NOMO-1 treated with DMSO at 0.1 percent for 48 hours (cell line): ENCODE results near the gene SERGEF.

Source experiments
- DNase-seq: peaks from one replicate; lab custom pipeline; 2025; ENCODE audit not compliant: unreplicated experiment; lab: John Stamatoyannopoulos, UW

The SERGEF gene

DNA sequence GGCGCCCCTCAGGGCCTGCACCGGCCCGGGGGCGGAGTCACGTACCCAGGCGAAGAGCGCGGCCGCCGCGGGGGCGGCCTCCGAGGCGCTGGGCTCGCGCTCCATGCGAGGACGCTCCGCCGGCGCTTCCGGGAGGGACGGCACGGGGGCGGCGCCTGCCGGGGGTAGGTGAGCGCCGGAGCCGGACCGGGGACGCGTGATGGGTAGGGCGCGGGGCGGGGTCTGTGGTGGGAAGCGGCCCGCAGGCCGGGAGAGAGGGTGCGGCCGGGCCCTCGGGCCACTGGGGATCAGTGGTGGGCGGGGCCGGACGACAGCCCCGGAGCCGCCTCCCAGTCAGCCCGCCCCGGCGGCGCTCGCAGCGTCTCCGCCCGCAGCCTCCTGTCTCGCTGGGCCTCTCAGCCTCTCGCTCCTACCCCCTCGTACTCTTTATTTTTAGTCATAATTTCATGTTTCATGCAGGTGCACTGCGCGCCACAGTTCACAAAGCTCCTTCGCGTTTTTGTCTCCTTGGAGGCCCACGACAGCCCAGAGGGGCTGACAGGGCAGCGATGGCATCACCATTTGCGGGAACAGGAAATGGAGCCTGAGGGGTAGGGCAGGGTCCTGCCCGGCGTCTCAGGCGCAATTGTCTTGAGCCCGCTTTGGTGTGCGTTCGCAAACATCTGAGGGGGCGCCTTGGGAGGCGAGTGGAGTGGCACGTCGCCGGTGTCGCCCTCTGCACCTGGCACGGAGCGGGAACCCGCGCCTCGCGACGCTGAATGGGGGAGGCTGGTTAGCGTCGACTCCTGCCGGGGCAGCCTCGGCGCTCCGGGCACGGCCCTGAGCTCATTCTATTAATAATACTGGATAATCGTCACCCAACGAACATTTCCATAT, at the start of gene SERGEF:
SERGEF (minus strand) TSS at position 142 of the 876 bp plus-strand sequence; CDS start at position 105, 37 bp downstream.
- peak; percentile 92 for DNase-seq

DNA sequence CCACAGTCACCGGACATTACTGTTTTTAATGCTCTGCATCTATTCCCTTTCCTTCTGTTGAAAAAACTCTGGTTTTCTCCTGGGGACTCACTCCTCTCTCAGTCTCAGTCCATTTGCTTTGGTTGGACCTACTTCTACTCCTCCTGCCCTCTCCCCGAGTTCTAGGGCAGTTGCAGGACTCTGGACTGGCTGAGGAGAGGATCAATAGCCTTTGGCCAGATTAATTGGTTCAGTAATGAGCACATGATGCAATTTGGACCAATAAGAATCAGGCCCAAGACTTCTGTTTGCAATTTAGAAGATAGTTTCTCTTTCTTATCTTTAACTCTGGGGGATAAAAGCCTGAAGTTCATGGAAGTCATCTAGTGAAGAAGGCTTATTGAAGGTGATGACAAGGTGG, 48.5 kb upstream of the SERGEF start:
- DNase-seq: no peak

DNA sequence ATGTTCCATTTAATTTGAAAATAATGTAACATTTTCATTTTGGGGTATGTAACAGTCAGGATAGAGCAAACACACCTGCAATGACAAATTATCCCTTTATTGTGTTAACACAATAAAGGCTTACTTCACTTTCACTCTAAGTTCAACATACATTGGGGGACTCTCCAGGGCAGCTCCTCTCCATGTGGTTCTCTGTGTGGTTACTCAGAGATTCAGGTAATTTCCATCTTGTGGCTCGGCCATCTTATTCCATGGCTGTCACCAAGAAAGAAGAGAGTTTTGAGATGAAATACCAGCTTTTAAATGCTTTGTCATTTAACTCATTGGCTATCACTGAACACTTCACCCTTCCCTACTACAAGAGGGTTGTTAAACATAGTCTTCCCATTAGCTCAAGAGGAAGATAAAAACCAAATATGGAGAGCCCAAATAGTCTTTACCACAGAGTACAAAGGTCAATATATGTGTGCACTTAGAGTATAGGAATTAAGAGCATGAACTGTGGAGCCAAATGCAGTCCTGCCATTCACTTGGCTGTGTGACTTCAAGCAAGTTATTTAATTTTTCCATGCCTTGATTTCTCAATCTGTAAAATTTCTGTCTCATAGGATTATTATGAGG, 43.8 kb upstream of the SERGEF start:
- DNase-seq: peak; percentile 27

DNA sequence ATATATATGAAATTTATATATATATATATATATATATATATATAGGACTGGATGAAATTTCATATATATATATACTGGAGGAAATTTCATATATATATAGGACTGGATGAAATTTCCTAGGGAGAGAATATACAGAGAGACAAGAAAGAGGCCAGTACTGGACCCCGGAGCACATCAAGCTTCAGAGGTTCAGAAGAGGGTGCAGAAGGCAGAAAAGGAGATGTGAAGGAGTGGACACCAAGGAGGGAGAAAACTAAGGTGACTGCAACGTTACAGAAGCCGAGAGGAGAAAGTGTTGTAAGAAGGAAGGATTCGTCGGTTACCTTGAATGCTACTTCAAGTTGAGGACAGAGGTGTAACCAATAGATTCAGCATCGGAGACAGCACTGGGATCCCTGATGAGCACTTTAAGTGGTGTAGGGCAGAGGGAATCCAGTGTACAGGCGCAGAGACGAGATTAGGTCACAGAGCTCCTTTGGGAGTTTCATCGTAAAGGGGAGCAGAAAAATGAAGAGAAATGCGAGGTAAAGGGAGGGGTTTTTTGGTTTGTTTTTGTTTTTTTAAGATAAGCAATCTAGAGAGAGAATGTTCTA, 41.8 kb upstream of the SERGEF start:
- no peak for DNase-seq

DNA sequence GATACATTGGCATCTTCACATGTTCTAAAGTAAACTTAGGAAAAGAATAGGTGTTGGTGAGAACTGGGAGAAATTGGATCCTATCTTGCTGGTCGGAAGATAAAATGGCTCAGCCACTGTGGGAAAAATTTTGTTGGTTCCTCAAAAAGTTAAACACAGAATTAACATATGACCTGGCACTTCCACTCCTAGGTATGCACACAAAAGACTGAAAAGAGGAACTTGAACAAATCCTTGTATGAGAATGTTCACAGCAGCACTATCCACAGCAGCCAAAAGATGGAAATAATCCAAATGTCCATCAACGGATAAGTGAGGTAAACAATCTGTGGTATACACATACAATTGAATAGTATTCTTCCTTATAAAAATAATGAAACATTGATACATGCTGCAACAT, 38.0 kb upstream of the SERGEF start:
- DNase-seq: peak; percentile 42

DNA sequence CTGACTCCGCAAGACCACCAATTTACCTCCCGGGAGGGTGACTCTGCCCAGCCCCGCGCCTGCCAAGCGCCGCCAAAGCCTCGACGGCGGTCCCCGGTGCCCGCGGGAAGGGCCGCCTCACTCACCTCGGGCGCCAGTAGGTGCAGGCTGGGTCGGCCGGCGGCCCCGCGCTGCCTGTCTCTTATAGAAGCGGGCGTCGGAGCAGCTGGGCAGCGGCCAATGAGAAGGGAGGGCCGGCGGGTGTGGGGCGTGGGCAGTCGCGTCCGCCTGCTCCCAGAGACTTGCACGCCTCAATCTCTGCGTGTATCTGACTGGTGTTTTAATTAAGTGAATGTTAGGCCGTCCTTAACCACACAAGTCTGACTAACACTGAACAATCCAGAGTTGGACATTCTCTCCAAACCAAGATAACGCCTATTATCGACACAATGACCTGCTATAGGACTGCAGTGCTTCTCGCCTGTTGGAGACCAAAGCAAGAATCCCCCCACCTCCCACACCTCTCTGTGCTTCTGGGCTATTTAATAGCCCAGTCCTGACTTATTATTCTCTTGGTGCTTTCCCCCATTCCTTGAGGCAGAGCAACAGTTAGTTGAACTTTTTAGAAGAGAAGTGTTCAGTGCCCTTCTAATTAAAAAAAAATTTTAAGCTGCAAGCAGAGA, 33.4 kb upstream of the SERGEF start, which contains the start of gene TPH1:
TPH1 (minus strand) TSS at position 154 of the 662 bp plus-strand sequence. CDS start 5,507 bp downstream, outside the sequence.
- DNase-seq: no peak

DNA sequence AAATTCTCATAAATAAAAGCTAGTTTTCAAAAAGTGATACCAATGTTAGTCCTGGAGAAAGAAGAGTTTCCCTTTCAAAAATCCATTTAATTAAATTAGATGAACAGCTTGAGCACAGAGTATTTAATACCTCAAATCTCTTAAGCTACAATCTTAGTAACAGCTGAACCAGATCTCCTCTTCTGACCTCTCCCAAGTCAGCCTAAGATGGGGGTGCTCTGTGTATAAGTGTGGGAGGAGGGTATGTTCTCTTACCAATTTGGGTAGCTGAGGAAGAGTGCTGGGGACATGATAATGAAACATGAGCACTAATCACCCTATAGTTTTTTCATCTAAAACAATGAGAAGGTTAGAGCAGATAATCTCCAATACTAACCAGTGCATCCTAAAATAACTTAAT, 23.6 kb upstream of the SERGEF start:
- DNase-seq: no peak

DNA sequence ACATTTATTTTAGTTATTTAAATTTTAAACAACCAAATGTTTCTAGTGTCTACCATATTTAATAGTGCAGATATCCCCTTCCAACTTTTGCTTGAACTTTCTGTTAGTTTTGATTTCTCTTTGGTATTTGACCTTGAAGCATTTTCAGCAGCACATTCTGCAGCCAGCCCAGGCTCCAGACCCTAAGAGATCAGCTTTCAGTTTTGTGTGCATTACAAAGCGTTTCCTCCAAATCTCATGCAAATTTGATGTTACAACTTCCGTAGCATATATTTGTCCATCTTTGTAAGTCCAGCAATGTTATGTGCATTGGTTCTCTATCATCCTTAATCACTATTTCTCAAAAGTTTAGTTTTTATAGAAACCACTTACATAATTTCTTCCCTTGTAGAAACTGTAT, 14.6 kb upstream of the SERGEF start:
- DNase-seq: no peak

DNA sequence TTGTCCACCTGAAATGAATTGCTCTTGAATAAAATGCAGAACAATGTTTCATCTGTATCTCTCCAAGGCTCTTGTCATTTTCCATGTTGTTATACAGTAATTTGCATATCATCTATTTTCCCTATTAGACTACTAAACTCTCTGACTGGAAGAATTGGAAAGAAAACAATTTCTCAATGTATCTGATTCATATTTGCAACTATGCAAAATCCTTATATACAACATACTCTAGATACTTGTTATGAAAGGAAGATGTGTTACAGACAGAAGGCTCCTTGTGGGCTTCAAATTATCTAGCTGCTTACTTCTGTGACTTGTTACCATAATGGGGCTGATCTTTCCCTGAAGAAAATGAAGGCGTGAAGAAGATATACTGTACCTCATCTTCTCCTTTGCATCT, 9.6 kb upstream of the SERGEF start:
- DNase-seq: no peak

DNA sequence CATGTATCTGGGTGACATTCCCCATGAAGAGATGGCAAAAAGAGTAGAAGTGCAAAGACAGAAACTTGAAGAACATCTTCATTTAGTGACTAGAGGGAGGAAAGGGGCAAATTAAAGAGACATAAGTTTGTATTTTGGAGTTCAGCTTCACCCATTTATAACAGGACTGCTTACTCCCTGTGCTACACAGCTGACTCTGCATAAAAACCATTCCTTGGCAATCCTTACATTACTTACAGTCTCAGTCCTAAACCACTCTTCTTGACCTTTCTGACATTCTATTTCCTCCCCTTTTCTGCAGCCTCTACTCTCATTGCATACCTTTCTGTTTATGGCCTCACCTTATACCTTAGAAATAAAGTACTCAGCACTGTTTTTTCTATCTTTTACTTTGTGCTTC, 6.8 kb upstream of the SERGEF start:
- DNase-seq: no peak

DNA sequence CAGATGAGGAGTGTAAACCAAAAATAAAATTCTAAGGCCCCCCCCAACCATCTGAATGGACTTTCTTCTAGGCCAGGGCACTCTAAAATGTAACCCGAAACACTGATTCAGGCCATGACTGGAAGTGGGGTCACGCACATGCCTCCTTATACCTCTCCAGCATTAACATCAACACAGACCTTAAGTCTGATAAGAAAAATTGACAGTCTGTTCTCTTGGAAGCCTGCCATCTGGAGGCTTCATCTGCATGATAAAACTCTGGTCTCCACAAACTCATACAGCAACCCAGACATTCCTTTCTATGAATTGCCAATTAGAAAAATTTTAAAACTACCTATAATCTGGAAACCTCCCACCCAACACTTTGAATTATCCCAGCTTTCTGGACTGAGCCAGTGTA, 3.9 kb upstream of the SERGEF start:
- DNase-seq: no peak

DNA sequence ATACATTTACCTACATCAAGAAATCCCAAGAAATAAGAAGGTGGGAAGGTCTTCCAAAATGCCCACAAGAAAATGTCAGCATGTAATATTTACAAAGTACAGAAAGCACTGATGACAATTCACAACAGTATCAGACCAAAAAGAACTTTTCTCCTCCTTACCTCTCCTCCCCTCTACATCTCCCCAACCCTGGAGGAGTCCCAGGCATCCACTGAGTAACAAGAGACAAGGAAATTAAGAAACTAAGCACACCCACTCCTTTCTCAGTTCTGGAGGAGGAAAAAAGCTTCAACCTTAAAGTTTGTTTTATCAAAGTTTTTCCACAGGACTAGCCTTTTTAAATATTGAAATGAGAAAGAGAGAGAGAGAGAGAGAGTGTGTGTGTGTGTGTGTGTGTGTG, 2.0 kb upstream of the SERGEF start:
- no peak for DNase-seq

DNA sequence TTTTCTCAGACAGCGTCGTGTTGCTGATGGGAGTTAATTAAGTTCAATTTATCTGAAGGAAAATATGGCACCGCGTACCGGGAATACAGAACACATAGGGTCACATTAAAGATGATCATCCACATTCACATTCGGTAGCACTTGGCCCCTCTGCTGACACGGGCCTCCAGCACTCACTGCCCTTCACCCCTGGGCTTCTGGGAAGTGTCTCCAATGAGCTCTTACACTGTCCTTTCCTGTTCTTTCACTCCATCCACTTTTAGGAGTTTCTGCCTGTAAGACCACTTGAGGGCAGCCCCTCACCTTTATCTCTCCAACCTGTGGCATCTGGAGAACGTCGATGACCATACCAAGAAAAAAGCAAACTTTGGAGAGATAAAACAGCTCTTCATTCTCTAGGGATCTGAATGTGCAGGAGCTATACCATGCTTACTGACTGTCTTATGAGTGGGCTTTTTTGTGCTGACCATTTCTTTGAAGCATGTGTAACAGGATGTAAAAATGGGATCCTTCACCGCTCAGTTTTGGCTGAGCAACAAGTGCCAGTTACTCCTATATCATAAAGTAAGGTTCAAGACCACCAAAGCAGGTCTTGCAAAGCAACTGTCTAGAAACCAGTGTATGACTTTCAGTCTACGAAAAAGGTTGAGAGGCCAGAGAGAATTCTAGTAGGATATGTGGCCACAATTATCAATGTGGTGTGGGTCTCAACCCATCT, 1.1 kb upstream of the SERGEF start:
- no peak for DNase-seq

DNA sequence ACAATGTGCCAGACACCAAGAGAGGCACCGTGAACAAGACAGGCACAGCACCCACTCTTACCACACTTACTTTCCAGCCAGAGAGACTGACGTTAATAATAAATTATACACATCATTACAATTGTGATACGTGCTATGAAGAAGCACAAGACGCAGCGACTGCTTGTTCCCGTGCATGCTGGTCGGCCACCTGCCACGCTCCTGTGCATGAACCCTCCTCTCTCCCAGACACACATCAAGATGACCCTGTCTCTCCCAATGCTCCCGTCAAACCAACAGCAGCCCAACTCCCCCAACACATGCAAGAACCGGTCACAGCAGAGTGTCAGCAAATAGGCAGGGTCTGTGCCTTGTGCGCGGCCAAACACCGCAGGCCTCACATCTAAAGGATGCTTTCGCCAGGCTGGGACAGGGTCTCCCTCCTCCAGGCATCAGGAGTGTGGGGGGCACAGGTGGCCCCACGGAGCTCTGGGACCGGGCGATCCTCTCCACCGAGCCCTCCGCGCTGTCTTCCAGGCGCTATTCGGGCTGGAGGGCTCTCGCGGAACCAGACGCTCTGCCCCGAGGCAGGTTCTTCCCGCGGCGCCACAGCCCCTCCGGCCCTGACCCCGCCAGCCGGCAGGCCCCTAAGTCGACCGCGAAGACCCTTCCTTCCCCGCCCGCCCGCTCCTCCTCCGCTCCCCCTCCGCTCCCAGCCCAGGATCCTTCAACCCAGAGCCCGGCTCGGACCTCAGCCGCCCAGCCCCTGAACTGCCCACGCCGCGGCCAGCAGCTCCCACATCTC, 533 bp downstream of the SERGEF start:
- no peak for DNase-seq

DNA sequence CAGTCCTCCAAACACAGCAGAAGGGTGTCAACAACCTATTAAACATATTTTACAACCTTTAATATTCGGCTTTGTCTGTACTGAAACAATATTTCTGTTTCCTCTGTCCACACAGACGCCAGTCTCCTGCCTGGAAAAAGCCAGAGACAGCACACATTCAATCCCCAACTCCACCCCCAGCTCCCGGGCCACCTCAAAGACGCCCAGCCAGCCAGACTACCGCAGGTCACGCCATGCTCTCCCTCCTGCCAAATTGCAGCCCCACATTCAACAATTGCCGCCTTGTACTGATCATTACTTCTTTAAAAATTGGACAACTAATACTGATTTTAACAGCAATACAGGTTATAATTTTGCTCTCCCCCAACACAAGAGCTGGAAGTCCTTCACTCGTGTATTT, 1.2 kb downstream of the SERGEF start:
- no peak for DNase-seq

DNA sequence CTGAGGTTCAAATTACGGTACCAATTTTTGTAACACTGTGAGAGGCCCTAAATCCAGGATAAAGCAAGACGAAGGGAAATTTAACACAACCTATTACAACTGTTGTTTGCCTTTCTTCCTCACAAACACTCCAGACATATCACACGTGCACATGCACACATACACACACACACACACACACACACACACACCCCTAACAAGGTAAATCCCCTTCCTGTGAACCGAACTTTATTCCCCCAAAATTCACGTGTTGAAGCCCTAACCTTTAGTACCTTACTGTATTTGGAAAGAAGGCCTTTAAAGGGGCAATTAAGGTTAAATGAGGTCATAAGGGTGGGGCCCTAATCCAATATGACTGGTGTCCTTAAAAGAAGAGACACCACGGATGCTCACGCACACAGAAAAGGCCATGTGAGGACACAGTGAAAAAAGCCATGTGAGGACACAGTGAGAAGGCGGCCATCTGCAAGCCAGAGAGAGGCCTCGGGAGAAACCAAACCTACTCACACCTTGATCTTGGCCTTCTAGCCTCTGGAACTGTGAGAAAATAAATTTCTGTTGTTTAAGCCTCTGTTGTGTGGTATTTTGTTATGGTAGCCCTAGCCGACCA, 1.8 kb downstream of the SERGEF start:
- DNase-seq: no peak

DNA sequence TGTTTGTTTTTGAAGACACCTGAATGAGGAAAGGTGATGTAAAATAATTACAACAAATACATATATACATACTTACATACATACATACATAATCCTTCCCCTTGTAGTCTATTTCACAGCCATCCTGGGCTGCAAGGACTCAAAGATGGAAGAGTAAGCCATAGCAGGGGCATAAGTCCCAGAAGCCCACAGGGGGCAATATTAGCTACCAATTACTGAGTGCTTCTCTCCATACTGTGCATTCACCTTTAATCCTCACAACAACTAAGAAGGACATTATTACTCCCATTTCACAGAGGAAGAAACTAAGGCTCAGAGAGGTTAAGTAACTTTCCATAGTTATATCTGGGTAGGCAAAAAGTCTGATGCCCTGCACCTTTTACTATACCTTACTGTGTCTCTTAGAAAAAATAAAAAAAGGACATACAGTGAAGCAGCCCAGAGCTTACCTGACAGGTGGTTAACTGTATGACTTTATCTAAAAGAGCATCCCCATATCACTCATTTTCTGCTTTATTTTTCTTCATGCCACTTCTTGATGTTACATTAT, 2.7 kb downstream of the SERGEF start:
- DNase-seq: no peak

DNA sequence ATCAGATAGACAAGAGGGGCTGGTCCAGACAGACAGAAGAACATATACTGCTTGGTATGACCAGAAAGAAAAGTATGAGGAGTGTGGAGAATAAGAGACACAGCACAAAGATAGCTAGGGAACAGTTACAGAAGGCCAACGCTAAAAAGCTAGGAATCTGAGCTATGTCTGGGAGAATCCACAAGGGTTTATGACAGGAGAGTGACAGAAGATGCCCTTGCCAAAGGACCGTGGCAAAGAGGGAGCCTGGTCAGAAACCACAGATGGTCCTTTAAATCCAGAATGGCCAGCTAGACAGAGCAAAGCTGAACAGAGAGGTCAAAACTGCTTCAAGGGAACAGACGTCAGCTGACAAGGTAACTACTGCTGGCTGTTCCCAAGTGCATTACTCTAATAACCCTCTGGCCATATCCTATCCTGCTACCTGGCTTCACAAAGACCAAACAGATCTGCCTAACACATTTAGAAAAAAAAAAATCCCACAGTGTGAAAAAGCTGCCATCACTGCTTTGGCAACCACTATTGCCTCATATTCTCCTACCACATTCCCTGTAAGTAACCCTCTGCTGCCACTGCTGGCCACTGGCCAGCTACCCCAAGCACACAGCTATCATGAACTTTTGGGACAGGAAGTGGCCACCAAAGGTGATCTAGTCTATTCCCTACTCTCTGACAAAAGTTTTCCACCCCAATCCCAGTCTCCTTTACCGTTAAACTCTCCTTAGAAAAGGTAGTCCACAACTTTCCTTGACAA, 7.3 kb downstream of the SERGEF start:
- no peak for DNase-seq

DNA sequence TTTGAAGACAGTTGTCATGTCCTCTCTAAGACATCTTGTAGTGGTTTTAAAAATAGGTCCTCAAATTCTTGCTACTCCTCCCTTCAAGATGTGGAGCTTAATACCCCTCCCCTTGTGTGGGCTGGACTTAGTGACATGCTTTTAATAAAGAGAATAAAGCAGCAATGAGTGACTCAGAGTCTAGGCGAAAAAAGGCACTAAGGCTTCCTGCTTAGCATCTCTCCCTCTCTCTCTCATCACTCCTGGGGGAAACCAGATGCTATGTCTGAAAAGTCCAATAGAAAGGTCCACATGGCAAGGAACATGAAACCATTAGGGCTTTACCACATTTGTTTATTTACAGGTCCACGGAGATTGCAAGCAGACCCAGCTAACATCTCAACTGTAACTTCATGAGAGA, 11.7 kb downstream of the SERGEF start:
- no peak for DNase-seq
